HG03095 (cell line): ENCODE measurements around the gene EPB41L5.
"Not testable (repeated sequence)": the region's sequence is repeated elsewhere in the genome, so short reads cannot be mapped to it uniquely, and the experiment has no call there.

Experiments
- ATAC-seq: cut with Tn5 transposase; IDR thresholded peaks from one replicate; pipeline ENCODE4 v1.9.1; 2021; ENCODE audit warnings: moderate library complexity; ENCODE audit not compliant: unreplicated experiment

EPB41L5 gene

GRCh38 chr2:120140866-120141265 lies 128.0 kb downstream of the EPB41L5 start:
- ATAC-seq, result no peak

- no peak for ATAC-seq
These were observed 128.6 kb downstream of the EPB41L5 start for GRCh38 chr2:120141300-120142069.

- ATAC-seq, result no peak
These were observed 129.8 kb downstream of the EPB41L5 start for GRCh38 chr2:120142528-120143219.

- no peak for ATAC-seq
These were observed 135.4 kb downstream of the EPB41L5 start for GRCh38 chr2:120148229-120148628.

GRCh38 chr2:120148669-120149068 lies 135.8 kb downstream of the EPB41L5 start:
- no peak for ATAC-seq

DNA sequence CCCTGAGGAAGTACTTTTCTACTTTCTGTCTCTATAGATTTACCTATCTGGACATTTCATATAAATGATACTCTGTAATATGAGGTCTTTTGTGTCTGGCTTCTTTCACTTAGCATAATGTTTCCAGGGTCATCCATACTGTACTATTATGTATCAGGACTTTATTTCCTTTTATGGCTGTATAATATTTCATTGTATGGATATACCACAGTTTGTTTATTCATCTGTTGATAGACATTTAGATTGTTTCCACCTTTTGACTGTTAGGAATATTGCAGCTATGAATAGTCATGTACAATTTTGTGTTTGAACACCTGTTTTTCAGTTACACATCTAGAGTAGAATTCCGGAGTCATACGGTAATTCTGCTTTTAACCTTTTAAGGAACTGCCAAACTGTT lies 136.5 kb downstream of the EPB41L5 start:
- no peak for ATAC-seq

DNA sequence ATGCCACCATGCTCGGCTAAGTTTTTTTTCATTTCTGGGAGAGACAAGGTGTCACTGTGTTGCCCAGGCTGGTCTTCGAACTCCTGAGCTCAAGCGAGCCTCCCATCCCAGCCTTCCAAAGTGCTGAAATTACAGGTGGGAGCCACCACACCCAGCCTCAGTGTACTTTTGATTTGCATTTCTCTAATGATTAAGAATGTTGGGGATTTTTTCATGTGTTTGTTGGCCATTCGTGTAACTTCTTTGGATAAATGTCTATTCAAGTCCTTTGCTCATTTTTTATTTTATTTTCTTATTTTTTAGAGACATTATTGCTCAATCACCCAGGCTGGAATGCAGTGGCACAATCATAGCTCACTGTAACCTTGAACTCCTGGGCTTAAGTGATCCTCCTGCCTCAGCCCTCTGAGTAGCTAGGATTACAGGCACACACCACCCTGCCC lies 137.2 kb downstream of the EPB41L5 start:
- ATAC-seq, result no peak

GRCh38 chr2:120155308-120155707 lies 142.4 kb downstream of the EPB41L5 start:
- ATAC-seq, result no peak

GRCh38 chr2:120158658-120159057 lies 145.8 kb downstream of the EPB41L5 start:
- ATAC-seq, result not testable (repeated sequence)

- ATAC-seq, result no peak
These were observed 148.3 kb downstream of the EPB41L5 start for GRCh38 chr2:120161190-120161589.

DNA sequence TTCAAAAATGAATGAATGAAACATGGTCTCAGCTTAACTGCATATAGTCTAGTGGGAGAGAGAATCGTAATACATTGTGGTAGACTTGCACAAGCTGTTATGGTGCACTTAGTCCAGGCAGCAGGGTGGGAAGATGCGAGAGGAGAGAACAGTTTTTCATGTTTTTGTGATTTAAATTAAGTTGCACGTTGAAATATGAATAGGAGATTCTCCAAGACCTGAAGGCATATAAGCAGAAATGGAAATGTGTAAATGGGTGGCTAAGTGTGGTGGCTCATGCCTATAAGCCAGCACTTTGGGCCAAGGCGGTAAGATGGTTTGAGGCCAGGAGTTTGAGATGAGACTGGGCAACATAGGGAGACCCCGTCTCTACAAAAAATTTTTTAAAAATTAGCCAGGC lies 149.8 kb downstream of the EPB41L5 start:
- no peak for ATAC-seq

GRCh38 chr2:120167272-120167671 lies 154.4 kb downstream of the EPB41L5 start:
- ATAC-seq, result no peak

DNA sequence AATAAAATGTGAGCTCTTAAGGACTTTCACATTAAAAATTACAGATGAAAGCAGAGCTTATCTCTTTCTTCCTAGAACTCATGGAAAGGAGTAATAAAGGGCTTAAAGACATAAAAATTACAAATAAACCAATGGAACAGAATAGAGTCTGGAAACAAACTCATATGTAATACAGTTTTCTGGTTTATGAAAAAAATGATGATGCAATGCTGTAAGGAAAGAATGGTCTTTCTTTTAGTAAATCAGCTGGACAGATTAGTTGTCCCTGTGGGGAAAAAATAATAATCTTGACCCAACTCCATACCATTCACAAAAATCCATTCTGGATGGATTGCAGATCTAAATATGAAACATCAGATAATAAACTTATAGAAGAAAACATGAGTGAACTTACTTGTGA lies 156.1 kb downstream of the EPB41L5 start:
- ATAC-seq, result no peak

DNA sequence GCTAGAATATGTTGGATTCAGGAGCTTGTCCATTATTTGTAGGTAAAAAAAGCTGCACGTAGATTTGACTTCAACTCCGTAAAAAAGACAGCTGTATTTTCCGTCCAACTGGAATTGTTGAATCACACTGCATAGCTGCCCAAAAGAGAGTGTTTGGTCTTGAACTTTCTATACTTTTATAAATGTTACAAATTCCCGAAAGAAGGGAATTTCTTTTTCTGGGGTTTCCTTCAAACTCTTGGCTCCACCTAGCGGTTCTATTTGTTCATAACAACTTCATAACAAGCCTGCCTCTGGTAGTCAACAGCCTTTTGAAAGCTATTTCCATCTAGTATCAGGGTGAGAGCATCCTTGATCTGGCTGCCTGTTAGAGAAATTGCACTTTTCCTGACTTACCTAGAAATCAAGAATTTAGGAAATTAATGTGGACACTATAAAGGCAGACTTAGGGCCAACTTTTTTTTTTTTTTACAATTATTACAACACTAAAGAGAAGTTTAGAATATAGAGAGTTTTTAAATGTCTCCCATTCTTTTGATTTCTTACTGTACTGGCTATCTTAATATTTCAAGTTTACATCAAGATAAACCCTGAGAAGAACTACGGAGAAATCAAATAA lies 162.2 kb downstream of the EPB41L5 start:
- ATAC-seq, result no peak

DNA sequence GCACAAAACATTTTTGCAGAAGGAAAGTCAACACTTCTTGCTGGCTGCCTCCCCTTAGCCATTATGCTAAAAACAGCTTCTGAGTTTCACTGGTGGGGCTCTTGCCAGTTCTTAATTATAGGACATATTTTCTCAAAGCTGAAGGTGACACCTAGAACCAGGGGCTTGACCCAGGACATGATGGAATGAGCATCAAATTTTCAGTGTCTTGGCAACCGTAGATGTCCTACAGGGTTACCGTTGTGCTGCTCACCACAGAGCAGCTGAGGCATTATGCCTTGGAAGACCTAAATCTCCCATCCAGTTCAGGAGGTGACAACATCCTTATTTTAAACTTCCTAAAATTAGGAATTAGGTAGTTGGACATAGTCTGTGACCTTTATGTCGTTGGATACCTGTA lies 163.6 kb downstream of the EPB41L5 start:
- no peak for ATAC-seq

- peak; percentile 96 for ATAC-seq
These were observed 164.2 kb downstream of the EPB41L5 start for GRCh38 chr2:120177001-120177621.

DNA sequence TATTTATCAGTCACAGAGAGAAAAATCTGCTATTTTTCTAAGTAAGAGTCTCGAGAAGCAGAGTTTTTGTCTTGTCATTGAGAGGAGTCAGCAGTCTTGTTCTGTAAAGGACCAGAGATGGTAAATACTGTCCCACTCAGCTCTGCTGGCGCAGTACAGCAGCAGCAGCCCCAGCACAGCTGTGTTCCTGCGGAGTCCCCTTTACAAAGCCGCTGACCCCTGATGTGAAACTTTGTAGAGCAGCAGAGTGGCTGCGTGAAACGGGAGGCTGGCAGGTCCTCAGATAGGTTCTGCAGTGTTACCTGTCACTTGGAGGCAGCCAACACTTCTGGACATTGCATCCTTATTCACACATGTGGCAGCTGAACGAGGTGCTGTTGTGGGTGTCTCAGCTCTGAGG lies 165.1 kb downstream of the EPB41L5 start:
- ATAC-seq, result no peak

DNA sequence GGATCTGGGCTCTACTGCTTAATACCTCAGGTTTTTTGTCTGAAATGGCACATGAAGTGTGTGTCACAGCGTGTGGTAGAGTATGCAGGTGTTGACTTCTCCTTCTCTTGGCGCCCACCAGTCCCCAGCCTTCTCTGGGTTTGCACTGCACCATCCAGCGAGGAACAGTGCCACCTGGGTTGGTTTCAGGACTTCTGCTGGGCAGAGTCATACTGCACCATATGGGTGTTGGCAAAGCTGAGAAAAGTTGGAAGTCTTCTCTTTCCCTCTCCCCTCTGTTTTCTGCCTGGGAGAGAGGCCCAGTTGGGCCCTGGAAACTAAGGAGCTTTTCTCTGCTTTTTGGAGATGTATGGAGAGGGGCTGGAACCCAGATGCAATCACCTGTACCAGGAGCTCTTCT lies 166.5 kb downstream of the EPB41L5 start:
- no peak for ATAC-seq

GRCh38 chr2:120180066-120180465 lies 167.2 kb downstream of the EPB41L5 start:
- no peak for ATAC-seq

GRCh38 chr2:120182019-120182560 lies 169.2 kb downstream of the EPB41L5 start:
- no peak for ATAC-seq

DNA sequence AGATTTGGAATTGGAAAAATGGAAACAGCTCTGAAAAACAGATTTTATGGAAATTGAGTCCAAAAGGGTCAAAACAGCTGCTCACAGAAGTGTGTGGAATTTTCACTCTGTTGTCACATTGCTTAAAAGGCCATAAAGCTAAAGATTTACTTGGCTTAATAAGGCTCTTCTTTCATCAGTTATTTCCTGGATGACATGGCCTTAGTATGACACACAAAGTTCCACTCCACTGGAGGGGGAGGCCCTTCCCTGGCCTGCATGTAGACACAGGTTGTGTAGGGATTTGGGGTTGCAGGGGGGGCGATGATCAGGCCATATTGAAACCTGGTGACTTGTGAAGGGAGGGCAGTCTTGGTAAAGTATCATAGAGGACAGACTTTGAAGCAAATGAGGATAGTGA lies 176.3 kb downstream of the EPB41L5 start:
- no peak for ATAC-seq
